Mucosa of stomach (tissue), 1 donor: Measurements from ENCODE around the gene UBE2R2.

ENCODE experiments used
- H3K27me3 ChIP-seq: one replicate; pipeline ENCODE4 v1.7.0; 2013; ENCODE audit warnings: mild to moderate bottlenecking, low read length; ENCODE audit not compliant: control insufficient read depth, insufficient read depth
- H3K36me3 ChIP-seq: one replicate; pipeline ENCODE4 v1.7.0; 2013; ENCODE audit warnings: low read length; ENCODE audit not compliant: control insufficient read depth, insufficient read depth
- H3K4me1 ChIP-seq: one replicate; pipeline ENCODE4 v1.7.0; 2013; ENCODE audit warnings: mild to moderate bottlenecking, low read length; ENCODE audit not compliant: control insufficient read depth, insufficient read depth
- H3K4me3 ChIP-seq: one replicate; pipeline ENCODE4 v1.7.0; 2013; ENCODE audit warnings: low read length
- H3K9ac ChIP-seq: one replicate; pipeline ENCODE4 v1.7.0; 2013; ENCODE audit warnings: mild to moderate bottlenecking, low read length, moderate library complexity
- H3K9me3 ChIP-seq: one replicate; pipeline ENCODE4 v1.7.0; 2013; ENCODE audit warnings: mild to moderate bottlenecking, low read length, moderate library complexity; ENCODE audit not compliant: control insufficient read depth
- donor health status: Pancreatic carcinoma.

The UBE2R2 gene

DNA sequence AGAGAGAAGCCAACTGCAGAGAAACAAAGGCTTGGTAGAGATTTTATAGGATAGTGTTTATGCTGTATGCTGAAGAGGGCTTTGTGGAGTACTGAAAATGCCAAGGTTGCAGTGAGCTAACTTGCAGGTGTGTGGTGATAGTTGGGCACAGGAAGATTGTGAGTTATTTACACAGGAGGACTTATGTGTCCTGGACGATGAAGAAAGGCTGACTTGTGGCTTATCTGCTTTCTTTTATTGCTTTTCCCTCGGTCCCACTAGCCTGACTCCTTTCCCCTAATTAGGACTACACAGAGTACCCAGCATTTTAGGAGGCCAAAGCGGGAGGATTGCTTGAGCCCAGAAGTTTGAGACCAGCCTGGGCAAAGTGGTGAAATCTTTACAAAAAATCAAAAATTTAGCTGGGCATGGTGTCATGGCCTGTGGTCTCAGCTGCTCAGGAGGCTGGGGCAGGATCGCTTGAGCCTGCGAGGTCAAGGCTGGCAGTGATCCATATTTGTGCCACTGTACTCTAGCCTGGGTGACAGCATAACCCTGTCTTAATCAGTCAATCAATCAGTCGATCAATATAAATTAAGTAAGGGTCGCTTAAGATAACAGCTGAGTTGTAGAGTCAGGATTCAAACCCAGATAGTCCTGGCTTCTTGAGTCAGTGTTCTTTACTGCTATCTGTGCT lies 61.9 kb downstream of the UBE2R2 start:
- Histone ChIP-seq H3K4me3 (no peak overlapping the region), H3K9ac (no peak overlapping the region), H3K4me1 (peaks cover 8% of the 10 kb centered on the region), H3K27me3 (no peaks in the 10 kb centered on the region), H3K9me3 (no peaks in the 10 kb centered on the region), H3K36me3 (no peaks in the 10 kb centered on the region)

DNA sequence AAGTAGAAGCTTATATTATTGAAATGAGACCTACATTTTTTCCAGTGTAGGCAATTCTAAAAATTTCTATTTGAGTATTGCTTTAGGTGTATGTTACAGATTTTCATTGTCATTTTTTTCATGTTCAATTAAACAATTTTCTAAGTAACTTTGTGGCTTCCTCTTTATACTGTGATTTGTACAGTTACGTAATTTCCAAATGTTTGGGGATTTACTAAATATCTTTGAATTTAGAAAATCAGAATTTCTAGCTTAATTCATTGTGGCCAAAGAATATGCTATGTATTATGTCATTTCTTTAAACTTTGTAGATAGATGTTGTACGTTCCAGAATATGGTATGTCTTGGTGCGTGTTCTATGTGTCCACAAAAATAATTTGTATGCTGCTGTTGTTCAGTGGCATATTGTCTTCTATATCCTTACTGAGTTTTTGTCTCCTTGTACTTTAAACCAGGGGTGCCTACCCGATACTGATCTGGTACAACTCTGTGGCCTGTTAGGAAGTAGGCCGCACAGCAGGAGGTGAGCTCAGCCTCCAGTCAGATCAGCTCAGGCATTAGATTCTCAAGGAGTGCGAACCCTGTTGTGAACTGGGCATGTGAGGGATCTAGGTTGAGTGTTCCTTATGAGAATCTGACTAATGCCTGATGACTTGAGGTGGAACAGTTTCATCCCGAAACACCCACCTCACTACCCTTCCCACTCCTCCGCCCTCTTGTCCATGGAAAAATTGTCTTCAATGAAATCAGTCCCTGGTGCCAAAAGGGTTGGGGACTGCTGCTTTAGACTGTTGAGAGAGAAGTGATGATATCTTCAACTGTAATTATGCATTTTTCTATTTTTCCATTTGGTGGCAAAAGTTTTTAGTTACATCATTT lies 63.5 kb downstream of the UBE2R2 start:
- Histone ChIP-seq H3K4me1 (peaks cover 24% of the 10 kb centered on the region), H3K36me3 (no peaks in the 10 kb centered on the region), H3K27me3 (no peaks in the 10 kb centered on the region), H3K9me3 (no peaks in the 10 kb centered on the region), H3K9ac (no peak overlapping the region), H3K4me3 (no peak overlapping the region)

DNA sequence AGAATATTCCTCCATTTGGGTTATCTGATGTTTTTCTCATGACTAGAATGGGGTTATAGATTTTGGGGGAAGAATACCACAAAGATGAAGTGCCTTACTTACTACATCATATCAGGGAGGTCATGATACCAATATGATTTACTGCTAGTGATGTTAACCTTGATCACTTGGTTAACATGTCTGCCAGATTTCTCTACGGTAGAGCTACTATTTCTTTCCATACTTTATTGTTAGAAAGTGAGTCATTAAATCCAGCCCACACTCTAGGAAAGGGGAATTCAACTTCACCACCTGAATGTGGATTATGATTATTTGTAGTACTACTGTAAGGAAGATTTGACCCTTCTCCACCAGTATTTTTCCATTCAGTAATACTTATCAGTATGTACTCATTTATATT lies 64.7 kb downstream of the UBE2R2 start:
- H3K36me3 ChIP-seq: no peaks in the 10 kb centered on the region
- no peaks in the 10 kb centered on the region for H3K27me3 ChIP-seq
- no peaks in the 10 kb centered on the region for H3K9me3 ChIP-seq
- H3K9ac ChIP-seq: no peak overlapping the region
- peaks cover 28% of the 10 kb centered on the region for H3K4me1 ChIP-seq
- H3K4me3 ChIP-seq: no peak overlapping the region

DNA sequence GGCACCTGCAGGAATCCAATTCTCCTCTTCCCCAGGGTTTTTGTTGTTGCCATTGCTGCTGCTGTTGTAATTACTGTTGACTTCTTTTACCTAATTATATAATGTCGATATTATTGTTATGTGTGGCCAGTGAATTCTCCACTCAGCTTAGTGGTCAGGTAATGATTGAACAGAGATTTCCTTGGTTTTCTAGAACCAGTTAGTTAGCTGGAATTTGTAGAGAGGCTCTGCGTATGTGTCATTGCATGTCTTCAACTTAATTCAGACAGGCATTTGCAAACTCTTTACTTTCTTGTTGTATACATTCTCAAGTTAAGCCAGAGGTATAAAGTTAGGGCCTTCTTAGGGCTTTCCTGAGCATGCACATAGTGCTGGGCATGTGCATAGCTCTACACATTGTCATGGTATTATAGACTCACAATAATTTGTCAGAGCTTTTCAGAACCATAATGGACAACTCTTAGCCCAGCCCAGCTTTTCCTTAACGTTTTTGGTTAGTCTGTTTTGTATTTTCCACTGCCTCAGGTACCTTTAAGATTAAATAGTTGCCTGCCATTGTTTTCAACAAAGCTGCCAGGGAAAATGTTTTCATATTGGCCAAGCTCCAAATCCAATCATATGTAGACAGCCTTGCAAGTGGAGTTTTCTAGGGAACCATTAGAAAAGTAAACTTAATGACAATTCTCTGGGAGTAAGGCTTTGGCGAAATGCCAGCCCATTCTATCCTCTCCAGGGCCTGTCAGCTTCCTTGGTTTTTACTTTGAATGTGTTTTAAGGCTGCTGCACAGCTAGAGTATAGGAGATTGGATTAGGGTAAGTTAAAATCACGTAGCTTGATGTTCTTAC lies 68.1 kb downstream of the UBE2R2 start:
- H3K36me3 ChIP-seq: no peaks in the 10 kb centered on the region
- H3K4me1 ChIP-seq: peaks cover 21% of the 10 kb centered on the region
- H3K4me3 ChIP-seq: no peak overlapping the region
- H3K9me3 ChIP-seq: no peaks in the 10 kb centered on the region
- no peaks in the 10 kb centered on the region for H3K27me3 ChIP-seq
- H3K9ac ChIP-seq: no peak overlapping the region

DNA sequence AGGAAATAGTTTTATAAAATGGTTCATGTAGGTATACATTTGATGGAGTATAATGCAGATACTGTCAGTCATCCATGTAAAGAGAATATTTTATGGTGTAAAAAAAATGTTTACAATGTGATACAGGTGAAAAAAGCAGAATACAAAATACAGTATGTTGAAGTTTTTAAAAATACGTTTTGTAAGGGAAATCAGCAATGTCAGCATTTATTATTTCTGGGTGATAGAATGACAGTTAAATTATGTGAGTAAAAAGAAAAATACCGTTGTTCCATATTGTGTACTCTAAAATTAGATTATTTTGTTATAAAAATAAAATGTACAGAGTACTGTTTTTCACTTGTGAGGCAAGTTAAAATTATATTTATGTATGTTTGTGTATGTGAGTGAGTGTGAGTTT lies 69.0 kb downstream of the UBE2R2 start:
- Histone ChIP-seq H3K4me1 (peaks cover 21% of the 10 kb centered on the region), H3K27me3 (no peaks in the 10 kb centered on the region)

DNA sequence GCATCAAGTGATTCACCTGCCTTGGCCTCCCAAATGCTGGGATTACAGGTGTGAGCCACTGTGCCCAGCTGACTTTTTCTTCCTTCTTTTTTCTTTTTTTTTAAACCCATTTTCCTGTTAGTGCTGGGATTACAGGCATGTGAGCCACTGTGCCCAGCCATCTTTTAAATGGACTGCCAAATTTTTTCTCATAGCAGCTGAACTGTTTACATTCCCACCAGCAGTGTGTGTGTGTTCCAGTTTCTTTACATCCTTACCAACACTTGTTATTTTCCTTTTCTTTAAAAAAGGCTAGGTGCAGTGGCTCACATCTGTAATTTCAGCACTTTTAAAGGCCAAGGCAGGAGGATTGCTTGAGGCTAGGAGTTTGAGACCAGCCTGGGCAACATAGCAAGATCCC lies 76.9 kb downstream of the UBE2R2 start:
- Histone ChIP-seq H3K9me3 (no peaks in the 10 kb centered on the region), H3K4me3 (no peak overlapping the region), H3K27me3 (no peaks in the 10 kb centered on the region), H3K9ac (no peak overlapping the region), H3K4me1 (no peaks in the 10 kb centered on the region), H3K36me3 (no peaks in the 10 kb centered on the region)

More for the DNA sequence above, 69.0 kb downstream of the UBE2R2 start:
- no peaks in the 10 kb centered on the region for H3K36me3 ChIP-seq
- no peak overlapping the region for H3K9ac ChIP-seq
- no peaks in the 10 kb centered on the region for H3K9me3 ChIP-seq
- no peak overlapping the region for H3K4me3 ChIP-seq

DNA sequence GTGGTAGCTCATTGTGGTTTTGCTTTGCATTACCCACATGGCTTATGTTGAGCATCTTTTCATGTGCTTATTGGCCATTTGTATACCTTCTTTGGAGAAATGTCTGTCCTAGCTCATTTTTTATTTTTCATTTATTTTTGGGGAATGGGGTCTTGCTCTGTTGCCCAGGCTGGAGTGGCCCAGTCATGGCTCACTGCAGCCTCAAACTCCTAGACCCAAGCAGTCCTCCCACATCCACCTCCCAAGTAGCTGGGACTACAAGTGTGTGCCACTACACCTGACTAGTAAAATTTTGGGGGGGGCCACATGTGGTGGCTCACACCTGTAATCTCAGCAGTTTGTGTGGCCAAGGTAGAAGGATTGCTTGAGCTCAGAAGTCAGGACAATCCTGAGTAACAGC lies 77.4 kb downstream of the UBE2R2 start:
- H3K4me1 ChIP-seq: no peaks in the 10 kb centered on the region
- H3K27me3 ChIP-seq: no peaks in the 10 kb centered on the region
- H3K36me3 ChIP-seq: no peaks in the 10 kb centered on the region
- no peak overlapping the region for H3K4me3 ChIP-seq
- H3K9me3 ChIP-seq: no peaks in the 10 kb centered on the region
- no peak overlapping the region for H3K9ac ChIP-seq

DNA sequence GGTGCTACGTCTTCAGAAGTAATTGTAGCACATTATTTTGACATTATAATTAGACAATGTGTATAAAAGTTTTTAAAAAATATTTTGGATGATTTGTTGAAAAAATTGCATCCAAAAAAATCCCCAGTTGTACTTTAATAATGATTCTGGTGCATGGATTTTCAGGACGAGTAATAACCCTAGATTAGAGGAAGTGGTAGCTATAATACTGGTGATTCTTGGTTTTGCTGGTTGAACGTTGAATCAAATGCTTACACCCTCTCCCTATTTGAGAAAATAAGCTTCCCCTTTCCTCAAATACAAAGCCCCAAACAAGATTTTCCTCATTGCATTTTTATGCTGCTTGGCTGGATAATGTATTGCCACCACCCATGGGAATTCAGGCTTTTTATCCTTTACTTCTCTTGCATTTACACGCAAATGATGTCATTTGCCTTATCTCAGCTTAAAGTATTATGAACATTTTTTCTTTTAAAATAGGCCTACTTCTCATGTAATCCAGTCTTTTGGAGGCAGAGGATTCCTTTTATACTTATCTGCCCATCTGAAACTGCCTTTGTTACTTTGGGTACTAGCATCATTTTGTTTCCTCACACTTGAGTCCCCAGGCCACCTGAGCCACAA lies 86.3 kb downstream of the UBE2R2 start:
- no peaks in the 10 kb centered on the region for H3K36me3 ChIP-seq
- no peak overlapping the region for H3K9ac ChIP-seq
- H3K27me3 ChIP-seq: no peaks in the 10 kb centered on the region
- no peaks in the 10 kb centered on the region for H3K9me3 ChIP-seq
- no peaks in the 10 kb centered on the region for H3K4me1 ChIP-seq
- no peak overlapping the region for H3K4me3 ChIP-seq

DNA sequence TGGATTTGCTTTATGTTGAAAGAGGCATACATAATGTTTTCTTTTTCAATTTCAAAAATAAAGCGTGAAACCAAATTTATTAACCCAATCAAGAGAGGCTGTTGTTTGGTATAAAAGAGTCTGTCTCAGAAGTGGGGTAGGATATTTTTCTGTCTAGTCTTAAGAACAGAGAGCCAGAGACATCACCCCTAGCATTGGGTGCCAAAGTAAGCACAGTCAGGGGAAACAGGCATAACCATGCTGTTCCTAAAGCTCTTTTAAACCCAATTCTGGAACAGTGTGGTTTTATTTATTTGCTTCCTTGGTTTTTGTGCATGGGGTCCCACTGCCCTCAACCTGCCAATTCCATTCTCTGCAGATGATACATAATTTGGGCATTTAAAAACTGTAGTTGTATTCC lies 88.2 kb downstream of the UBE2R2 start:
- Histone ChIP-seq H3K36me3 (no peaks in the 10 kb centered on the region), H3K4me3 (no peak overlapping the region), H3K9me3 (no peaks in the 10 kb centered on the region), H3K27me3 (no peaks in the 10 kb centered on the region), H3K4me1 (no peaks in the 10 kb centered on the region), H3K9ac (no peak overlapping the region)

DNA sequence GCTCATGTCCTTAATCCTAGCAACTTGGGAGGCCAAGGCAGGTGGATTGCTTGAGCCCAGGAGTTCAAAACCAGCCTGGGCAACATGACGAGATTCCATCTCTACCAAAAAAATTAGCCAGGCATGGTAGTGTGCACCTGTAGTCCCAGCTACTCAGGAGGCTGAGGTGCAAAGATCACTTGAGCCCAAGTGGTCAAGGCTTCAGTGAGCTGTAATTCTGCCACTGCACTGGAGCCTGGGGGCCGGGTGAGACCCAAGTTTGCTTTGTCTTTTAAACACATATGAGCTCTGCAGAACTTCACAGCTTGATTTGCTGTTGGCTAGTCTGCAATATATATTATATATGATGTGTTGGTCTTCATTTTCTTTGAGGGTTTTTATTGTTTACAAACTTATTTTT lies 89.8 kb downstream of the UBE2R2 start:
- Histone ChIP-seq H3K4me1 (no peaks in the 10 kb centered on the region), H3K27me3 (no peaks in the 10 kb centered on the region), H3K9ac (no peak overlapping the region), H3K36me3 (no peaks in the 10 kb centered on the region), H3K4me3 (no peak overlapping the region), H3K9me3 (no peaks in the 10 kb centered on the region)

DNA sequence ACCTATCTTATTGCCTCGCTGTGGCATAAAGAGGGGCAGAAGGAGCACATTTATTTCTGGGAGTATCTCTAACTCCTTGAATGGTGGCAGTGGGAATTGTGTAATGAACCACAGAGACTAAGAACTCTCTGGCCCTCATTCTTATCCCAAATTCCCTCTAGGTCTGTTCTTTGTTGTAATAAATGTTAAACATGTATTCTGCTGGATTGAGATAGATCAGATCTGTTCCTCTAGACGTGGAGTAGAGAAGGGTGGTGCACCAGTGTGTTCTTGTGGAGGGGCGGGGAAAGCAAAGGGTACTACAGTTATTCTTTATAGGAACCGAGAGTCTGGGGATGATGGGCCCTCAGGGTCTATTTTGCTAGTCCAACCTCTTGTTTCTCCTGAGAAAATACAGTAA lies 90.4 kb downstream of the UBE2R2 start:
- Histone ChIP-seq H3K4me1 (no peaks in the 10 kb centered on the region), H3K9me3 (no peaks in the 10 kb centered on the region), H3K9ac (no peak overlapping the region), H3K36me3 (no peaks in the 10 kb centered on the region), H3K4me3 (no peak overlapping the region), H3K27me3 (no peaks in the 10 kb centered on the region)
